RWPE1 (cell line): ENCODE measurements around the gene SSTR4.
A peak's percentile ranks its signal among the peaks of the same experiment; 100 is the strongest.

Experiments used
- CTCF ChIA-PET: fragments of 350-600 bp; sonication (Branson Sonifier 250); formaldehyde crosslinking; extraction: SDS; loops from one replicate; lab custom pipeline; 2021; lab: Yijun Ruan, JAX
- POLR2A ChIA-PET: fragments of 400-600 bp; formaldehyde crosslinking; extraction: SDS; loops from one replicate; lab custom pipeline; 2020; ENCODE audit warnings: antibody characterized with exemption; ENCODE audit not compliant: low non-redundant PET; lab: Yijun Ruan, JAX
- DNase-seq: peaks from one replicate; pipeline ENCODE4 v3.0.0; 2012; ENCODE audit warnings: low spot score
- H3K27ac ChIP-seq: fragments of 450-650 bp; 2 replicates; pipeline ENCODE4 v1.5.1; 2017
- CTCF ChIP-seq: fragments of 450-650 bp; conservative IDR thresholded peaks from 2 replicates; pipeline ENCODE4 v1.5.1; 2017; ENCODE audit warnings: low read depth, mild to moderate bottlenecking

Gene SSTR4

DNA sequence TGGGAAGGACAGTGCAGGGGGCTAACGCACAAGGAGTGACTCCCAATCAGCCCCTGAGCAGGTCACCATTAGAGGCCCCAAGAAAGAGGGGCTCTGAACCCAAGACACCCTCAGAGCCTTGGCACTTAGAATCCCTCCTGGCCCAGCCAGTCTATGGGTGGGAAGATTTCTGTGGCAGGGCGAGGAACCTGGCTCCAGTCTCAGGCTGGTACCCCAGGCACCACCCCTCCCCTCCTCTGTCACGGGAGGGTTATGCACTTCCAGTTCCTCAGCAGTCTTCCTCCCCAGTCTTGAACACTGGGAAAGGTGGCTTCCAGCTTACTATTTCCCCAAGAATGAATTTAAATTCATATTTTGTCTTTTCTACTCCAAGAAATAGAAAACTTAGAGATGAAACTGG is 27.6 kb upstream of the SSTR4 start:
- H3K27ac ChIP-seq, result no peak overlapping the region
- DNase-seq, result no peak
- ChIA-PET POLR2A (no interaction called here), CTCF (no interaction called here)
- no peak for TF ChIP-seq CTCF

DNA sequence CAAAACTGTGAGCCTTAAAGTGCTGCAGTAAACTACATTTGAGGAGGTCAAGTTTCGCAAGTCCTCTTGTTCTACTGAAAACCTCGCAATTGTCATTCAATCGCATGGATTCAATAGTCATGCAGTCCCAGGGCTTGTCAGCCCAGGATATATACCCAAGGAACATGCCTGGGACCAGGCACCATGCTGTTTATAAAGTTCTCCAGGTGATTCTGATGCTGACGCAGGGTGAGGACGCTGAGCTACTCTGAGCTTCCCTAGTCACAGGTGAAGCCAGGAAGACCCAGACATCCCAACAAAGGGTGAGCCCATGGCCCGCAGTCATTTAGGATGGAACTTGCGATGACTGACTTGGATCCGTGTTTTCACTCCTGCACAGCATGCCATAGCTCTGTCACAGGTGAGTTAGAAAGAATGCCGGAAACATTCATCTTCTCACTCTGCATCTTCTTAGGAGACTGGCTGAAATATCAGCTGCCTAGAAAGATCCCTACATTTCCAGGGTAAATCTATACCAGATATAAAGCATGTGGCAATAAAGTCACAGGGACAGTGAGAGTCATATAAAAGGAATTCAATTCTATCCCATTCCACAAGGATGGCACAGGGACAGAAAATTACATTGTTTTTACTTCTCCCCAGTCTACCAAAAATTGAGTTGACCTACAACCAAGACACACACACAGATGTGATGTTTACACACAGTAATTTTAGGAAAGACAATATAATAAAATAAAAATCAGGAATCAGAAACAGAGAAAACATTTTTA is 27.0 kb upstream of the SSTR4 start:
- POLR2A ChIA-PET, result no interaction called here
- TF ChIP-seq CTCF, result no peak
- H3K27ac ChIP-seq, result no peak overlapping the region
- CTCF ChIA-PET, result no interaction called here
- no peak for DNase-seq

DNA sequence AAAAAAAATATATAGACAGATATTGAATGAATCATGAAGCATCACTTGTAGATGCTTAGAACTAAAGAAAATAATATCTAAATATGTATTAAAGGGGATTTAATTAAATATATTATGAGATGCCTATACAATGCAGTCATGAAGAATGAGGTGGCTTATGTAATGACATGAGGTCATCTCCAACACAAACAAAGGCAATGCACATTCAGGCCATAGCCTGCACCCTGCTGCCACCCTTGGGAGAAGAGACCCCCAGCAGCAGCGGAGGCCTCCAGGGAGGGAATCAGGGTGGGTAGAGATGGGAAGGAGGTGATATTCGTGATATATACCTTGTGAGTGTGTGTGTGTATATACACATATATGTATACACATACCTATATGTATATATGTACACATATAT is 26.4 kb upstream of the SSTR4 start:
- POLR2A ChIA-PET, result no interaction called here
- CTCF ChIA-PET, result no interaction called here
- TF ChIP-seq CTCF, result no peak
- no peak for DNase-seq
- H3K27ac ChIP-seq, result no peak overlapping the region

- no peak for DNase-seq
- no peak for TF ChIP-seq CTCF
- ChIA-PET CTCF (no interaction called here), POLR2A (no interaction called here)
- peak overlapping the region; percentile 44; the same call in 1 of the 2 replicates for H3K27ac ChIP-seq
Observed at GRCh38 chr20:23009636-23010035, 25.5 kb upstream of the SSTR4 start.

- TF ChIP-seq CTCF, result no peak
- POLR2A ChIA-PET, result no interaction called here
- H3K27ac ChIP-seq, result no peak overlapping the region
- CTCF ChIA-PET, result no interaction called here
- no peak for DNase-seq
Observed at GRCh38 chr20:23010096-23010495, 25.0 kb upstream of the SSTR4 start.

DNA sequence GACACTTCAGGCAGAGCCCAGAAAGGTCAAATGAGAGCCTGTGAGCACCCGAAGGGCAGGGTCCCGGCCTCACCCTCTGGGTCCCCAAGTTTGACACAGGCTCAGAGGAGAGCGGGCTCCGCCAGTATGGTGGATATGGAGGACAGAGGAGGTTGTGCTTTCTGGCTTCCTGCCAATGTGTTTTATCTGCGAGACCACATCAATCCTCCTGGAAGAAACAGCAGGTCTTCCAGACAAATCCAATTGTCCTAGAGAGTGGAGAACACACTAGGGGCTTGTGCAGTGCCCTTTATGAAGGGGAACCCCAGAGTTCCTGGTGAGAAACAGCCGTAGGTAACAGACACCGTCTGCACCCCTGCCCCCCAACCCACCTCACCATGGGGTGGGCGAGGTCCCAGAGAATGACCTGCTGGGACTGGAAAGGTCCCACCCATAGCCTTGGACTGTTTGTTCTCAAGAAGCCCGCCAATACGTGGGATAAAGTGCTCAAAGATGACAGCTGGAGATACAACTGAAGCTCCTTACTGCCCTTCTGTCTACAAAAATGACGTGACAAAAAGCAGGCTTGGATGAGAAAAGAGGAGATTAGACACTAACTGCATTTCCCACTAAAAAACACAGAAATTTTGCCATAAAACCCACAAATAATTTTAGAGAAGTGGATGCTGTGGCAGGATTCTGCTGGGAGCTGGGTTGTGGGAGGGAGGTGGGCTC is 23.9 kb upstream of the SSTR4 start:
- POLR2A ChIA-PET, result no interaction called here
- no peak for DNase-seq
- no peak overlapping the region for H3K27ac ChIP-seq
- CTCF ChIA-PET, result no interaction called here
- TF ChIP-seq CTCF, result no peak
